GM23338 (cell line): ENCODE results near the gene GRK4. TPM values are rescaled to one million over a fixed set of nuclear protein-coding genes. Genes with fewer than 3 reads are reported as not detected.

Experiments used
- ATAC-seq: fragments of 200-7000 bp; cut with Tn5 transposase; 3 replicates; pipeline ENCODE4 v1.9.1; 2020
- DNase-seq: peaks from one replicate; pipeline ENCODE4 v3.0.0-alpha.2; 2015; ENCODE audit warnings: low spot score
- H2AFZ ChIP-seq: fragments of 200-600 bp; sonication (generic); 2 replicates; pipeline ENCODE4 v1.8.0; 2016; ENCODE audit warnings: antibody characterized with exemption, mild to moderate bottlenecking, moderate library complexity
- H3F3A ChIP-seq: fragments of 200-600 bp; sonication (generic); replicated peaks from 2 replicates; pipeline ENCODE4 v1.8.0; 2017; ENCODE audit warnings: antibody characterized with exemption, mixed run types, low read depth
- H3K27ac ChIP-seq: fragments of 200-600 bp; sonication (generic); 2 replicates; pipeline ENCODE4 v1.6.1; 2016; ENCODE audit warnings: low read depth
- H3K27me3 ChIP-seq: fragments of 200-600 bp; sonication (generic); 2 replicates; pipeline ENCODE4 v1.8.0; 2016; ENCODE audit warnings: mild to moderate bottlenecking, mixed run types, moderate library complexity; ENCODE audit not compliant: insufficient read depth
- H3K36me3 ChIP-seq: fragments of 200-600 bp; sonication (generic); 2 replicates; pipeline ENCODE4 v1.8.0; 2016; ENCODE audit warnings: mild to moderate bottlenecking; ENCODE audit not compliant: insufficient read depth
- H3K4me1 ChIP-seq: fragments of 200-600 bp; sonication (generic); 2 replicates; pipeline ENCODE4 v1.8.0; 2016; ENCODE audit warnings: mild to moderate bottlenecking, moderate library complexity; ENCODE audit not compliant: insufficient read depth
- H3K4me2 ChIP-seq: fragments of 200-600 bp; sonication (generic); 2 replicates; pipeline ENCODE4 v1.7.1; 2017; ENCODE audit warnings: mixed run types
- H3K4me3 ChIP-seq: fragments of 200-600 bp; sonication (generic); 2 replicates; pipeline ENCODE4 v1.6.1; 2016; ENCODE audit warnings: mixed run types
- H3K79me2 ChIP-seq: fragments of 200-600 bp; sonication (generic); replicated peaks from 2 replicates; pipeline ENCODE4 v1.8.0; 2017; ENCODE audit warnings: mild to moderate bottlenecking; ENCODE audit not compliant: insufficient read depth
- H3K9me2 ChIP-seq: fragments of 200-600 bp; sonication (generic); 2 replicates; pipeline ENCODE4 v1.8.0; 2017; ENCODE audit not compliant: insufficient read depth
- H4K20me1 ChIP-seq: fragments of 200-600 bp; sonication (generic); replicated peaks from 2 replicates; pipeline ENCODE4 v1.8.0; 2017; ENCODE audit warnings: mild to moderate bottlenecking; ENCODE audit not compliant: insufficient read depth
- H3K27ac Mint-ChIP-seq: 2 replicates; pipeline ENCODE4 v1.8.0; 2020; ENCODE audit warnings: inconsistent platforms, mild to moderate bottlenecking, moderate library complexity, mixed read lengths
- H3K27me3 Mint-ChIP-seq: 3 replicates; pipeline ENCODE4 v1.8.0; 2022; ENCODE audit warnings: low read depth, mild to moderate bottlenecking, moderate library complexity, mixed read lengths, inconsistent platforms; ENCODE audit not compliant: insufficient read depth, poor library complexity
- H3K36me3 Mint-ChIP-seq: 3 replicates; pipeline ENCODE4 v1.8.0; 2021; ENCODE audit warnings: low read depth, mild to moderate bottlenecking, inconsistent platforms, moderate library complexity, mixed read lengths
- H3K4me1 Mint-ChIP-seq: 3 replicates; pipeline ENCODE4 v1.8.0; 2020; ENCODE audit warnings: mild to moderate bottlenecking, inconsistent platforms, mixed read lengths
- H3K4me3 Mint-ChIP-seq: 3 replicates; pipeline ENCODE4 v1.8.0; 2021; ENCODE audit warnings: moderate library complexity, mild to moderate bottlenecking, inconsistent platforms, mixed read lengths
- H3K9me3 Mint-ChIP-seq: 3 replicates; pipeline ENCODE4 v1.8.0; 2020; ENCODE audit warnings: moderate library complexity, mild to moderate bottlenecking, inconsistent platforms, mixed read lengths
- CREB1 ChIP-seq: fragments of 250-450 bp; sonication (Bioruptor Pico); IDR thresholded peaks from 2 replicates; pipeline ENCODE4 v1.5.0; 2020; ENCODE audit warnings: low read depth, mild to moderate bottlenecking, moderate library complexity
- polyA plus RNA-seq: library from polyadenylated mRNA; unstranded; fragments of >200 nt; fragmentation: Nextera tagmentation; extraction: Ambion mirVana; gene quantifications from 2 replicates; pipeline ENCODE4 v1.2.1, GENCODE V29; 2016
- total RNA-seq: library from RNA; depleted of rRNA; stranded (reverse); fragments of >200 nt; shearing (Covaris generic); gene quantifications from 2 replicates; pipeline ENCODE4 v1.2.3, GENCODE V29; 2014
- TF ChIP-seq, protein P1 (sequence below): IDR thresholded peaks from one replicate; pipeline ENCODE4 v1.6.1; 2018; ENCODE audit warnings: antibody characterized with exemption; ENCODE audit not compliant: unreplicated experiment
- TF ChIP-seq, protein P2 (sequence below), 2 experiments: fragments of 200-600 bp in 1 of 2; sonication (generic) in 1 of 2; conservative IDR thresholded peaks; 2 replicates each; pipeline versions ENCODE4 v1.5.1 to v1.6.1; 2016 to 2017; ENCODE audit warnings: antibody characterized with exemption in 2 of 2, low read depth in 2 of 2, mild to moderate bottlenecking in 2 of 2, moderate library complexity in 1 of 2
- TF ChIP-seq, protein P3 (sequence below): fragments of 250-450 bp; sonication (Bioruptor Pico); IDR thresholded peaks from 2 replicates; pipeline ENCODE4 v1.5.0; 2020; ENCODE audit warnings: mild to moderate bottlenecking, moderate library complexity

GRK4 gene
- total and polyA plus RNA-seq, 2 experiments from 2014 or later, result 1.3 to 1.4 TPM

DNA sequence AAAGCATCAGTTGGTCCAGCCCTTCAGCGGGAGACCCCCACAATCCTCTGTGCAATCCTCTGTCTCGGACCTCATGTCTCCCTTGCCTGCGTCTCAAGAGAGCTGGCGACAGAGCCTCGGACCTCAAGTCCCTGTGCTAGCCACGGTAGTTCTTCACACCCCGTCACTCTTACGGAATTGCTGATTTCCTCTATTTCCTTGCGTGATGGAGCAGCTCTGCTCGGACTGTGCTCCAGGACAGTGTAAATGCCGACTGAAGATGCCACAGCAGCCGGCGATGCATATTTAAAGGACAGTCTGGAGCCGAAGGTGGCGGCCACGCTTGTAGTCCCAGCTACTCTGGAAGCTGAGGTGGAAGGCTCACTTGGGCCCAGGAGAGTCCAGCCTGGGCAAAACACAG lies 1.9 kb downstream of the GRK4 start:
- Mint-ChIP-seq H3K4me3 (peak overlapping the region; percentile 27; the same call in 1 of the 3 replicates), H3K9me3 (peaks cover 4% of the 10 kb centered on the region; the same call in 1 of the 3 replicates)
- ATAC-seq, result no peak

More for the DNA sequence above, 1.9 kb downstream of the GRK4 start:
- Histone ChIP-seq H3K9me2 (no peaks in the 10 kb centered on the region), H4K20me1 (peaks cover 4% of the 10 kb centered on the region; the same call in 1 of the 2 replicates), H3K79me2 (peaks cover 19% of the 10 kb centered on the region), H3K27me3 (peaks cover 11% of the 10 kb centered on the region), H3K4me2 (no peak overlapping the region), H3K4me3 (no peak overlapping the region), H2AFZ (no peak overlapping the region), H3K4me1 (0 out of 2 replicates have a peak, but pooled peaks cover 3% of the 10 kb centered on the region), H3K36me3 (no peaks in the 10 kb centered on the region), H3F3A (peaks cover 12% of the 10 kb centered on the region), H3K27ac (no peak overlapping the region)
- Mint-ChIP-seq H3K4me1 (peaks cover 18% of the 10 kb centered on the region), H3K27me3 (peaks cover 10% of the 10 kb centered on the region), H3K36me3 (peaks cover 6% of the 10 kb centered on the region), H3K27ac (no peak overlapping the region)
- DNase-seq, result no peak
- TF ChIP-seq, protein P1, sequence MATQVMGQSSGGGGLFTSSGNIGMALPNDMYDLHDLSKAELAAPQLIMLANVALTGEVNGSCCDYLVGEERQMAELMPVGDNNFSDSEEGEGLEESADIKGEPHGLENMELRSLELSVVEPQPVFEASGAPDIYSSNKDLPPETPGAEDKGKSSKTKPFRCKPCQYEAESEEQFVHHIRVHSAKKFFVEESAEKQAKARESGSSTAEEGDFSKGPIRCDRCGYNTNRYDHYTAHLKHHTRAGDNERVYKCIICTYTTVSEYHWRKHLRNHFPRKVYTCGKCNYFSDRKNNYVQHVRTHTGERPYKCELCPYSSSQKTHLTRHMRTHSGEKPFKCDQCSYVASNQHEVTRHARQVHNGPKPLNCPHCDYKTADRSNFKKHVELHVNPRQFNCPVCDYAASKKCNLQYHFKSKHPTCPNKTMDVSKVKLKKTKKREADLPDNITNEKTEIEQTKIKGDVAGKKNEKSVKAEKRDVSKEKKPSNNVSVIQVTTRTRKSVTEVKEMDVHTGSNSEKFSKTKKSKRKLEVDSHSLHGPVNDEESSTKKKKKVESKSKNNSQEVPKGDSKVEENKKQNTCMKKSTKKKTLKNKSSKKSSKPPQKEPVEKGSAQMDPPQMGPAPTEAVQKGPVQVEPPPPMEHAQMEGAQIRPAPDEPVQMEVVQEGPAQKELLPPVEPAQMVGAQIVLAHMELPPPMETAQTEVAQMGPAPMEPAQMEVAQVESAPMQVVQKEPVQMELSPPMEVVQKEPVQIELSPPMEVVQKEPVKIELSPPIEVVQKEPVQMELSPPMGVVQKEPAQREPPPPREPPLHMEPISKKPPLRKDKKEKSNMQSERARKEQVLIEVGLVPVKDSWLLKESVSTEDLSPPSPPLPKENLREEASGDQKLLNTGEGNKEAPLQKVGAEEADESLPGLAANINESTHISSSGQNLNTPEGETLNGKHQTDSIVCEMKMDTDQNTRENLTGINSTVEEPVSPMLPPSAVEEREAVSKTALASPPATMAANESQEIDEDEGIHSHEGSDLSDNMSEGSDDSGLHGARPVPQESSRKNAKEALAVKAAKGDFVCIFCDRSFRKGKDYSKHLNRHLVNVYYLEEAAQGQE, result no peak
- TF ChIP-seq, protein P2, sequence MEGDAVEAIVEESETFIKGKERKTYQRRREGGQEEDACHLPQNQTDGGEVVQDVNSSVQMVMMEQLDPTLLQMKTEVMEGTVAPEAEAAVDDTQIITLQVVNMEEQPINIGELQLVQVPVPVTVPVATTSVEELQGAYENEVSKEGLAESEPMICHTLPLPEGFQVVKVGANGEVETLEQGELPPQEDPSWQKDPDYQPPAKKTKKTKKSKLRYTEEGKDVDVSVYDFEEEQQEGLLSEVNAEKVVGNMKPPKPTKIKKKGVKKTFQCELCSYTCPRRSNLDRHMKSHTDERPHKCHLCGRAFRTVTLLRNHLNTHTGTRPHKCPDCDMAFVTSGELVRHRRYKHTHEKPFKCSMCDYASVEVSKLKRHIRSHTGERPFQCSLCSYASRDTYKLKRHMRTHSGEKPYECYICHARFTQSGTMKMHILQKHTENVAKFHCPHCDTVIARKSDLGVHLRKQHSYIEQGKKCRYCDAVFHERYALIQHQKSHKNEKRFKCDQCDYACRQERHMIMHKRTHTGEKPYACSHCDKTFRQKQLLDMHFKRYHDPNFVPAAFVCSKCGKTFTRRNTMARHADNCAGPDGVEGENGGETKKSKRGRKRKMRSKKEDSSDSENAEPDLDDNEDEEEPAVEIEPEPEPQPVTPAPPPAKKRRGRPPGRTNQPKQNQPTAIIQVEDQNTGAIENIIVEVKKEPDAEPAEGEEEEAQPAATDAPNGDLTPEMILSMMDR (conservative IDR thresholded peaks at IDR 0.05; ENCODE audit: low read depth in 2 of 2), result no peak
- TF ChIP-seq, protein P3, sequence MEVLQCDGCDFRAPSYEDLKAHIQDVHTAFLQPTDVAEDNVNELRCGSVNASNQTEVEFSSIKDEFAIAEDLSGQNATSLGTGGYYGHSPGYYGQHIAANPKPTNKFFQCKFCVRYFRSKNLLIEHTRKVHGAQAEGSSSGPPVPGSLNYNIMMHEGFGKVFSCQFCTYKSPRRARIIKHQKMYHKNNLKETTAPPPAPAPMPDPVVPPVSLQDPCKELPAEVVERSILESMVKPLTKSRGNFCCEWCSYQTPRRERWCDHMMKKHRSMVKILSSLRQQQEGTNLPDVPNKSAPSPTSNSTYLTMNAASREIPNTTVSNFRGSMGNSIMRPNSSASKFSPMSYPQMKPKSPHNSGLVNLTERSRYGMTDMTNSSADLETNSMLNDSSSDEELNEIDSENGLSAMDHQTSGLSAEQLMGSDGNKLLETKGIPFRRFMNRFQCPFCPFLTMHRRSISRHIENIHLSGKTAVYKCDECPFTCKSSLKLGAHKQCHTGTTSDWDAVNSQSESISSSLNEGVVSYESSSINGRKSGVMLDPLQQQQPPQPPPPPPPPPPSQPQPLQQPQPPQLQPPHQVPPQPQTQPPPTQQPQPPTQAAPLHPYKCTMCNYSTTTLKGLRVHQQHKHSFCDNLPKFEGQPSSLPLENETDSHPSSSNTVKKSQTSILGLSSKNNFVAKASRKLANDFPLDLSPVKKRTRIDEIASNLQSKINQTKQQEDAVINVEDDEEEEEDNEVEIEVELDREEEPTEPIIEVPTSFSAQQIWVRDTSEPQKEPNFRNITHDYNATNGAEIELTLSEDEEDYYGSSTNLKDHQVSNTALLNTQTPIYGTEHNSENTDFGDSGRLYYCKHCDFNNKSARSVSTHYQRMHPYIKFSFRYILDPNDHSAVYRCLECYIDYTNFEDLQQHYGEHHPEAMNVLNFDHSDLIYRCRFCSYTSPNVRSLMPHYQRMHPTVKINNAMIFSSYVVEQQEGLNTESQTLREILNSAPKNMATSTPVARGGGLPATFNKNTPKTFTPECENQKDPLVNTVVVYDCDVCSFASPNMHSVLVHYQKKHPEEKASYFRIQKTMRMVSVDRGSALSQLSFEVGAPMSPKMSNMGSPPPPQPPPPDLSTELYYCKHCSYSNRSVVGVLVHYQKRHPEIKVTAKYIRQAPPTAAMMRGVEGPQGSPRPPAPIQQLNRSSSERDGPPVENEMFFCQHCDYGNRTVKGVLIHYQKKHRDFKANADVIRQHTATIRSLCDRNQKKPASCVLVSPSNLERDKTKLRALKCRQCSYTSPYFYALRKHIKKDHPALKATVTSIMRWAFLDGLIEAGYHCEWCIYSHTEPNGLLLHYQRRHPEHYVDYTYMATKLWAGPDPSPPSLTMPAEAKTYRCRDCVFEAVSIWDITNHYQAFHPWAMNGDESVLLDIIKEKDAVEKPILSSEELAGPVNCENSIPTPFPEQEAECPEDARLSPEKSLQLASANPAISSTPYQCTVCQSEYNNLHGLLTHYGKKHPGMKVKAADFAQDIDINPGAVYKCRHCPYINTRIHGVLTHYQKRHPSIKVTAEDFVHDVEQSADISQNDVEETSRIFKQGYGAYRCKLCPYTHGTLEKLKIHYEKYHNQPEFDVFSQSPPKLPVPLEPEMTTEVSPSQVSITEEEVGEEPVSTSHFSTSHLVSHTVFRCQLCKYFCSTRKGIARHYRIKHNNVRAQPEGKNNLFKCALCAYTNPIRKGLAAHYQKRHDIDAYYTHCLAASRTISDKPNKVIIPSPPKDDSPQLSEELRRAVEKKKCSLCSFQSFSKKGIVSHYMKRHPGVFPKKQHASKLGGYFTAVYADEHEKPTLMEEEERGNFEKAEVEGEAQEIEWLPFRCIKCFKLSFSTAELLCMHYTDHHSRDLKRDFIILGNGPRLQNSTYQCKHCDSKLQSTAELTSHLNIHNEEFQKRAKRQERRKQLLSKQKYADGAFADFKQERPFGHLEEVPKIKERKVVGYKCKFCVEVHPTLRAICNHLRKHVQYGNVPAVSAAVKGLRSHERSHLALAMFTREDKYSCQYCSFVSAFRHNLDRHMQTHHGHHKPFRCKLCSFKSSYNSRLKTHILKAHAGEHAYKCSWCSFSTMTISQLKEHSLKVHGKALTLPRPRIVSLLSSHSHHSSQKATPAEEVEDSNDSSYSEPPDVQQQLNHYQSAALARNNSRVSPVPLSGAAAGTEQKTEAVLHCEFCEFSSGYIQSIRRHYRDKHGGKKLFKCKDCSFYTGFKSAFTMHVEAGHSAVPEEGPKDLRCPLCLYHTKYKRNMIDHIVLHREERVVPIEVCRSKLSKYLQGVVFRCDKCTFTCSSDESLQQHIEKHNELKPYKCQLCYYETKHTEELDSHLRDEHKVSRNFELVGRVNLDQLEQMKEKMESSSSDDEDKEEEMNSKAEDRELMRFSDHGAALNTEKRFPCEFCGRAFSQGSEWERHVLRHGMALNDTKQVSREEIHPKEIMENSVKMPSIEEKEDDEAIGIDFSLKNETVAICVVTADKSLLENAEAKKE (CRISPR knock-in tag), result no peak
- no peak for TF ChIP-seq CREB1 (CRISPR knock-in tag)
